ENCODE measurements around the gene ETV7. TPM values are rescaled to one million over a fixed set of nuclear protein-coding genes. Genes with fewer than 3 reads are reported as not detected.
A peak's percentile ranks its signal among the peaks of the same experiment; 100 is the strongest.

Gene ETV7
- total RNA-seq, 2 donors from 2014 or later, result 0.74 to 1.8 TPM

- no peak for DNase-seq (ENCODE audit: low spot score)
- Histone ChIP-seq H3K36me3 (no peaks in the 10 kb centered on the region), H3K27ac (no peak overlapping the region), H3K4me1 (replicated peaks) (no peaks in the 10 kb centered on the region), H3K27me3 (replicated peaks; ENCODE audit: insufficient read depth) (no peaks in the 10 kb centered on the region), H3K4me3 (no peak overlapping the region), H3K9me3 (no peaks in the 10 kb centered on the region)
- intact Hi-C loops (cut with DNase I), result no loop called here
- TF ChIP-seq CTCF (IDR thresholded peaks at IDR 0.05) (no peak), POLR2A (IDR thresholded peaks at IDR 0.05) (no peak), POLR2AphosphoS5 (IDR thresholded peaks at IDR 0.05) (no peak)
- 77% methylated on average over 2 of the region's 2 CpGs for WGBS
Observed at GRCh38 chr6:36430351-36430750, 42.9 kb upstream of the ETV7 start.

GRCh38 chr6:36428911-36429310 is 41.4 kb upstream of the ETV7 start:
- Histone ChIP-seq H3K9me3 (no peaks in the 10 kb centered on the region), H3K27me3 (replicated peaks; ENCODE audit: insufficient read depth) (no peaks in the 10 kb centered on the region), H3K27ac (no peak overlapping the region), H3K4me3 (no peak overlapping the region), H3K36me3 (no peaks in the 10 kb centered on the region), H3K4me1 (replicated peaks) (no peaks in the 10 kb centered on the region)
- 76% methylated on average over 4 of the region's 4 CpGs for WGBS
- intact Hi-C loops (cut with DNase I), result no loop called here
- TF ChIP-seq CTCF (IDR thresholded peaks at IDR 0.05) (peak in 1 of 4 experiments; percentile 26), POLR2A (IDR thresholded peaks at IDR 0.05) (no peak)
- no peak for DNase-seq (ENCODE audit: low spot score)

GRCh38 chr6:36426622-36427021 is 39.2 kb upstream of the ETV7 start:
- WGBS, result 95% methylated on average over 3 of the region's 3 CpGs
- H3K4me1 ChIP-seq (replicated peaks), result no peaks in the 10 kb centered on the region
- no peak overlapping the region for H3K4me3 ChIP-seq
- no peak overlapping the region for H3K27ac ChIP-seq
- DNase-seq (ENCODE audit: low spot score), result no peak
- intact Hi-C loops (cut with DNase I), result no loop called here
- H3K27me3 ChIP-seq (replicated peaks; ENCODE audit: insufficient read depth), result no peaks in the 10 kb centered on the region
- TF ChIP-seq POLR2AphosphoS5 (IDR thresholded peaks at IDR 0.05), result no peak
- no peaks in the 10 kb centered on the region for H3K36me3 ChIP-seq
- H3K9me3 ChIP-seq, result no peaks in the 10 kb centered on the region

GRCh38 chr6:36423101-36423824 is 35.8 kb upstream of the ETV7 start:
- Histone ChIP-seq H3K4me3 (peak overlapping the region; percentile 51 to 55), H3K9me3 (no peaks in the 10 kb centered on the region), H3K4me1 (replicated peaks) (no peaks in the 10 kb centered on the region), H3K36me3 (no peaks in the 10 kb centered on the region), H3K27ac (peak overlapping the region; percentile 91 to 92), H3K27me3 (replicated peaks; ENCODE audit: insufficient read depth) (no peaks in the 10 kb centered on the region)
- peak; percentile 99 for DNase-seq (ENCODE audit: low spot score)
- 0% methylated on average over 51 of the region's 51 CpGs for whole genome bisulfite sequencing
- TF ChIP-seq CTCF (IDR thresholded peaks at IDR 0.05), result peak; percentile 26 to 86 (median 76)
- TF ChIP-seq POLR2AphosphoS5 (IDR thresholded peaks at IDR 0.05), result peak; percentile 96
- TF ChIP-seq POLR2A (IDR thresholded peaks at IDR 0.05), result peak; percentile 72
- intact Hi-C loops (cut with DNase I), result loop anchor here (5.0 kb wide), 1 partner anchor 124 kb away; the partner anchor contains the start of gene STK38

- 8% methylated on average over 4 of the region's 4 CpGs for WGBS
- DNase-seq (ENCODE audit: low spot score), result no peak
- Histone ChIP-seq H3K9me3 (no peaks in the 10 kb centered on the region), H3K36me3 (no peaks in the 10 kb centered on the region), H3K4me3 (peak overlapping the region; percentile 51 to 55), H3K27ac (peak overlapping the region; percentile 91 to 92), H3K4me1 (replicated peaks) (no peaks in the 10 kb centered on the region), H3K27me3 (replicated peaks; ENCODE audit: insufficient read depth) (no peaks in the 10 kb centered on the region)
- TF ChIP-seq CTCF (IDR thresholded peaks at IDR 0.05), result peak in 1 of 4 experiments; percentile 17
- TF ChIP-seq POLR2A (IDR thresholded peaks at IDR 0.05), result no peak
- intact Hi-C loops (cut with DNase I), result loop anchor here (5.0 kb wide), 1 partner anchor 125 kb away; the partner anchor contains the start of gene STK38
Observed at GRCh38 chr6:36422714-36423100, 35.2 kb upstream of the ETV7 start.

All from prostate gland (tissue), 2 donors.